SK-N-SH treated with all-trans-retinoic acid at 6 μM for 48 hours (cell line): ENCODE data around the gene ZHX3.

Source experiments
- ARNTL ChIP-seq: fragments of 450-650 bp; formaldehyde crosslinking; IDR thresholded peaks from 2 replicates; pipeline ENCODE4 v1.5.0; 2020; ENCODE audit warnings: low read depth, mild to moderate bottlenecking, moderate library complexity, borderline replicate concordance
- CSRNP3 ChIP-seq: fragments of 250-450 bp; sonication (Bioruptor Pico); IDR thresholded peaks from 2 replicates; pipeline ENCODE4 v1.5.1; 2021; ENCODE audit warnings: mild to moderate bottlenecking, moderate library complexity
- ISL1 ChIP-seq: fragments of 250-450 bp; sonication (Bioruptor Pico); IDR thresholded peaks from 2 replicates; pipeline ENCODE4 v2.1.2; 2022; ENCODE audit warnings: mild to moderate bottlenecking, moderate library complexity
- OSR1 ChIP-seq: fragments of 250-450 bp; sonication (Bioruptor Pico); IDR thresholded peaks from 2 replicates; pipeline ENCODE4 v1.8.0; 2022; ENCODE audit warnings: moderate library complexity, mild to moderate bottlenecking, inconsistent platforms
- PPARA ChIP-seq: fragments of 250-450 bp; sonication (Bioruptor Pico); IDR thresholded peaks from 2 replicates; pipeline ENCODE4 v1.5.0; 2020; ENCODE audit warnings: mild to moderate bottlenecking, borderline replicate concordance
- SNAI2 ChIP-seq: fragments of 250-450 bp; sonication (Bioruptor Pico); IDR thresholded peaks from 2 replicates; pipeline ENCODE4 v1.5.0; 2020; ENCODE audit warnings: mild to moderate bottlenecking, moderate library complexity
- ZC3H10 ChIP-seq: fragments of 250-450 bp; sonication (Bioruptor Pico); IDR thresholded peaks from 2 replicates; pipeline ENCODE4 v1.5.1; 2021; ENCODE audit warnings: mild to moderate bottlenecking, moderate library complexity
- ZFP3 ChIP-seq: fragments of 250-450 bp; sonication (Bioruptor Pico); IDR thresholded peaks from 2 replicates; pipeline ENCODE4 v1.5.0; 2020; ENCODE audit warnings: mild to moderate bottlenecking, moderate library complexity
- ZFP30 ChIP-seq: fragments of 450-650 bp; formaldehyde crosslinking; IDR thresholded peaks from 2 replicates; pipeline ENCODE4 v1.5.0; 2022; ENCODE audit warnings: mild to moderate bottlenecking, moderate library complexity
- ZNF8 ChIP-seq: fragments of 450-650 bp; formaldehyde crosslinking; IDR thresholded peaks from 2 replicates; pipeline ENCODE4 v1.5.0; 2020; ENCODE audit warnings: mild to moderate bottlenecking, moderate library complexity
- TF ChIP-seq, protein P1 (sequence below): fragments of 250-450 bp; sonication (Bioruptor Pico); IDR thresholded peaks from 2 replicates; pipeline ENCODE4 v1.8.0; 2020; ENCODE audit warnings: mild to moderate bottlenecking, moderate library complexity, borderline replicate concordance
- TF ChIP-seq, protein P2 (sequence below): fragments of 250-450 bp; sonication (Bioruptor Pico); IDR thresholded peaks from 2 replicates; pipeline ENCODE4 v1.5.0; 2020; ENCODE audit warnings: mild to moderate bottlenecking, moderate library complexity

DNA sequence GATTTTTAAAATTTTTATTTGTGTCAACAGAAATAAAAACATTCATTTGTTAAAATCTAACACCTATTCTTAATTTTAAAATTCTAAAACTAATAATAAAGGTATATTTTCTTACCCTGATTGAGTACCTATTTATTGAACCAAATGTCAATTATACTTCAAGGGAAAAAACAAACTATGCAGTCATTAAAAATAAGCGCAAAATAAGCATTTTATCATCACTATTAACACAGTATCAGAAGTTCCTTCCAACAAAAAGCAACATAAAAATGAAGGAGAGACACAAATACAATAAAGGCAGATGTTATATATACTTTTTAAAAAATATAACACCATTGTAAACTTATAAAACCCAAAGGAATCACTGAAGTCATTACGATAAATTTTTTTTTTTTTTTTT, 52.7 kb downstream of the ZHX3 start:
- TF ChIP-seq ARNTL (CRISPR knock-in tag): no peak
- TF ChIP-seq, protein P1, sequence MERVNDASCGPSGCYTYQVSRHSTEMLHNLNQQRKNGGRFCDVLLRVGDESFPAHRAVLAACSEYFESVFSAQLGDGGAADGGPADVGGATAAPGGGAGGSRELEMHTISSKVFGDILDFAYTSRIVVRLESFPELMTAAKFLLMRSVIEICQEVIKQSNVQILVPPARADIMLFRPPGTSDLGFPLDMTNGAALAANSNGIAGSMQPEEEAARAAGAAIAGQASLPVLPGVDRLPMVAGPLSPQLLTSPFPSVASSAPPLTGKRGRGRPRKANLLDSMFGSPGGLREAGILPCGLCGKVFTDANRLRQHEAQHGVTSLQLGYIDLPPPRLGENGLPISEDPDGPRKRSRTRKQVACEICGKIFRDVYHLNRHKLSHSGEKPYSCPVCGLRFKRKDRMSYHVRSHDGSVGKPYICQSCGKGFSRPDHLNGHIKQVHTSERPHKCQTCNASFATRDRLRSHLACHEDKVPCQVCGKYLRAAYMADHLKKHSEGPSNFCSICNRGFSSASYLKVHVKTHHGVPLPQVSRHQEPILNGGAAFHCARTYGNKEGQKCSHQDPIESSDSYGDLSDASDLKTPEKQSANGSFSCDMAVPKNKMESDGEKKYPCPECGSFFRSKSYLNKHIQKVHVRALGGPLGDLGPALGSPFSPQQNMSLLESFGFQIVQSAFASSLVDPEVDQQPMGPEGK (CRISPR knock-in tag): no peak
- no peak for TF ChIP-seq SNAI2
- no peak for TF ChIP-seq ZFP3
- no peak for TF ChIP-seq CSRNP3
- no peak for TF ChIP-seq ZFP30 (CRISPR knock-in tag)
- no peak for TF ChIP-seq ZC3H10 (CRISPR knock-in tag)
- no peak for TF ChIP-seq PPARA
- TF ChIP-seq, protein P2, sequence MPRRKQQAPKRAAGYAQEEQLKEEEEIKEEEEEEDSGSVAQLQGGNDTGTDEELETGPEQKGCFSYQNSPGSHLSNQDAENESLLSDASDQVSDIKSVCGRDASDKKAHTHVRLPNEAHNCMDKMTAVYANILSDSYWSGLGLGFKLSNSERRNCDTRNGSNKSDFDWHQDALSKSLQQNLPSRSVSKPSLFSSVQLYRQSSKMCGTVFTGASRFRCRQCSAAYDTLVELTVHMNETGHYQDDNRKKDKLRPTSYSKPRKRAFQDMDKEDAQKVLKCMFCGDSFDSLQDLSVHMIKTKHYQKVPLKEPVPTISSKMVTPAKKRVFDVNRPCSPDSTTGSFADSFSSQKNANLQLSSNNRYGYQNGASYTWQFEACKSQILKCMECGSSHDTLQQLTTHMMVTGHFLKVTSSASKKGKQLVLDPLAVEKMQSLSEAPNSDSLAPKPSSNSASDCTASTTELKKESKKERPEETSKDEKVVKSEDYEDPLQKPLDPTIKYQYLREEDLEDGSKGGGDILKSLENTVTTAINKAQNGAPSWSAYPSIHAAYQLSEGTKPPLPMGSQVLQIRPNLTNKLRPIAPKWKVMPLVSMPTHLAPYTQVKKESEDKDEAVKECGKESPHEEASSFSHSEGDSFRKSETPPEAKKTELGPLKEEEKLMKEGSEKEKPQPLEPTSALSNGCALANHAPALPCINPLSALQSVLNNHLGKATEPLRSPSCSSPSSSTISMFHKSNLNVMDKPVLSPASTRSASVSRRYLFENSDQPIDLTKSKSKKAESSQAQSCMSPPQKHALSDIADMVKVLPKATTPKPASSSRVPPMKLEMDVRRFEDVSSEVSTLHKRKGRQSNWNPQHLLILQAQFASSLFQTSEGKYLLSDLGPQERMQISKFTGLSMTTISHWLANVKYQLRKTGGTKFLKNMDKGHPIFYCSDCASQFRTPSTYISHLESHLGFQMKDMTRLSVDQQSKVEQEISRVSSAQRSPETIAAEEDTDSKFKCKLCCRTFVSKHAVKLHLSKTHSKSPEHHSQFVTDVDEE (CRISPR knock-in tag): no peak
- no peak for TF ChIP-seq ISL1
- TF ChIP-seq ZNF8 (CRISPR knock-in tag): no peak
- TF ChIP-seq OSR1: no peak
